HCT116 (cell line): ENCODE results near the gene PDE4B. TPM values are rescaled to one million over a fixed set of nuclear protein-coding genes. Genes with fewer than 3 reads are reported as not detected.

ENCODE experiments used
- ATAC-seq: fragments of 200-7000 bp; cut with Tn5 transposase; 2 replicates; pipeline ENCODE4 v1.9.1; 2020; ENCODE audit warnings: mild to moderate bottlenecking, moderate library complexity
- BruUV-seq: library from RNA; stranded (reverse); fragments of 400-500 nt; replicated peaks from 2 replicates; lab custom pipeline; 2021; lab: Mats Ljungman, UMichigan
- CTCF ChIA-PET: fragments of 300-600 bp; sonication (Branson Sonifier 250); formaldehyde crosslinking; loops from one replicate; lab custom pipeline; 2021; ENCODE audit warnings: antibody characterized with exemption; lab: Charles Lee
- POLR2A ChIA-PET: fragments of 300-600, 350-600 bp; sonication (Branson Sonifier 250); formaldehyde crosslinking; loops from one replicate; lab custom pipeline; 2021; ENCODE audit warnings: antibody characterized with exemption; lab: Charles Lee
- RAD21 ChIA-PET, 2 experiments: fragments of 300-600 bp; sonication (Branson Sonifier 250); formaldehyde crosslinking; loops; one replicate each; lab custom pipeline; 2023; ENCODE audit warnings: low total read pairs in 2 of 2; ENCODE audit not compliant: uncharacterized antibody in 2 of 2, unreplicated experiment in 2 of 2, low non-redundant PET in 1 of 2; lab: Charles Lee
- DNase-seq: peaks from one replicate; pipeline ENCODE4 v3.0.0-alpha.2; 2010; ENCODE audit warnings: low read depth, low spot score
- H2AFZ ChIP-seq: fragments of 200-600 bp; shearing (Covaris generic), sonication (generic); 2 replicates; pipeline ENCODE4 v1.6.1; 2017; ENCODE audit warnings: low read depth, mixed run types, mixed read lengths, antibody characterized with exemption, low read length; ENCODE audit not compliant: poor library complexity, severe bottlenecking
- H3K27ac ChIP-seq: 2 replicates; pipeline ENCODE4 v1.5.1; 2012; ENCODE audit warnings: low read depth, low read length
- H3K27me3 ChIP-seq: fragments of 200-600 bp; sonication (generic); 2 replicates; pipeline ENCODE4 v1.6.1; 2016; ENCODE audit warnings: mixed run types, low read length, mixed read lengths; ENCODE audit not compliant: insufficient read depth
- H3K36me3 ChIP-seq, 2 experiments: fragments of 200-500 bp in 1 of 2; fragments of 200-600 bp in 1 of 2; sonication (Bioruptor generic) in 1 of 2; sonication (generic) in 1 of 2; 2 replicates each; pipeline versions ENCODE4 v1.5.1 to v1.6.1; 2014 to 2016; ENCODE audit warnings: low read length in 2 of 2, inconsistent platforms in 1 of 2, mixed read lengths in 1 of 2, mixed run types in 1 of 2; ENCODE audit not compliant: insufficient read depth in 2 of 2, control insufficient read depth in 1 of 2
- H3K4me1 ChIP-seq, 2 experiments: fragments of 200-600 bp in 1 of 2; sonication (generic) in 1 of 2; 2 replicates each; pipeline versions ENCODE4 v1.5.1 to v1.6.1; 2012 to 2017; ENCODE audit warnings: low read length in 2 of 2, inconsistent platforms in 1 of 2, mild to moderate bottlenecking in 1 of 2, mixed read lengths in 1 of 2, mixed run types in 1 of 2, moderate library complexity in 1 of 2; ENCODE audit not compliant: insufficient read depth in 2 of 2, control insufficient read depth in 1 of 2
- H3K4me2 ChIP-seq: fragments of 200-600 bp; sonication (generic); 2 replicates; pipeline ENCODE4 v1.6.1; 2017; ENCODE audit warnings: mixed run types, low read length, mixed read lengths
- H3K4me3 ChIP-seq, 2 experiments: fragments of 200-600 bp in 1 of 2; sonication (generic) in 1 of 2; replicated peaks in 1 of 2; 2 replicates each; pipeline ENCODE4 v1.5.1; 2011 to 2016; ENCODE audit warnings: low read length in 2 of 2, control low read depth in 1 of 2, low read depth in 1 of 2, mild to moderate bottlenecking in 1 of 2, mixed read lengths in 1 of 2, mixed run types in 1 of 2
- H3K79me2 ChIP-seq: fragments of 200-600 bp; sonication (generic); 2 replicates; pipeline ENCODE4 v1.6.1; 2017; ENCODE audit warnings: mild to moderate bottlenecking, mixed run types, low read length, moderate library complexity, mixed read lengths; ENCODE audit not compliant: insufficient read depth
- H3K9ac ChIP-seq: fragments of 200-600 bp; sonication (generic); 2 replicates; pipeline ENCODE4 v1.6.1; 2016; ENCODE audit warnings: low read length, mixed read lengths
- H3K9me2 ChIP-seq: fragments of 200-600 bp; sonication (generic), shearing (Covaris generic); 2 replicates; pipeline ENCODE4 v1.6.1; 2017; ENCODE audit warnings: mixed run types, mild to moderate bottlenecking, moderate library complexity; ENCODE audit not compliant: insufficient read depth
- H3K9me3 ChIP-seq, 2 experiments: fragments of 200-500 bp in 1 of 2; fragments of 200-600 bp in 1 of 2; sonication (Bioruptor generic) in 1 of 2; sonication (generic) in 1 of 2; 2 replicates each; pipeline ENCODE4 v1.6.1; 2014 to 2017; ENCODE audit warnings: low read length in 2 of 2, mixed read lengths in 2 of 2, inconsistent platforms in 1 of 2, low read depth in 1 of 2, mild to moderate bottlenecking in 1 of 2, mixed run types in 1 of 2, moderate library complexity in 1 of 2; ENCODE audit not compliant: control insufficient read depth in 1 of 2, insufficient read depth in 1 of 2
- H4K20me1 ChIP-seq: fragments of 200-600 bp; sonication (generic), shearing (Covaris generic); 2 replicates; pipeline ENCODE4 v1.6.1; 2017; ENCODE audit warnings: mixed run types, mild to moderate bottlenecking, moderate library complexity; ENCODE audit not compliant: insufficient read depth
- CBX3 ChIP-seq: IDR thresholded peaks from 2 replicates; pipeline ENCODE4 v1.6.1; 2012; ENCODE audit warnings: low read depth
- EGR1 ChIP-seq: IDR thresholded peaks from 2 replicates; pipeline ENCODE4 v1.6.1; 2012; ENCODE audit warnings: low read depth
- EZH2 ChIP-seq: fragments of 200-600 bp; sonication (generic); IDR thresholded peaks from 2 replicates; pipeline ENCODE4 v1.6.1; 2017; ENCODE audit warnings: antibody characterized with exemption, mixed run types
- POLR2A ChIP-seq: IDR thresholded peaks from 2 replicates; pipeline ENCODE4 v1.7.0; 2011; ENCODE audit warnings: borderline replicate concordance; ENCODE audit not compliant: insufficient read depth, insufficient read length; ENCODE audit errors: extremely low read depth
- POLR2AphosphoS5 ChIP-seq: IDR thresholded peaks from 2 replicates; pipeline ENCODE4 v1.6.1; 2011; ENCODE audit warnings: mild to moderate bottlenecking, low read depth, low read length, moderate library complexity
- SRF ChIP-seq: IDR thresholded peaks from 2 replicates; pipeline ENCODE4 v1.6.1; 2012; ENCODE audit warnings: low read depth
- ZNF274 ChIP-seq: fragments of 200-500 bp; sonication (Bioruptor generic); IDR thresholded peaks from 2 replicates; pipeline ENCODE4 v1.6.1; 2014; ENCODE audit warnings: mild to moderate bottlenecking, low read depth, low read length, inconsistent platforms
- intact Hi-C: fragments of 100-400 bp; cut with micrococcal nuclease; formaldehyde crosslinking; loops from 2 replicates; pipeline ENCODE4 v1.10.0; 2022
- total RNA-seq: library from RNA; stranded (reverse); gene quantifications from one replicate; pipeline ENCODE4 v1.2.1, GENCODE V29; 2021; ENCODE audit not compliant: unreplicated experiment
- TF ChIP-seq, protein P1 (sequence below): IDR thresholded peaks from 2 replicates; pipeline ENCODE4 v1.6.1; 2012; ENCODE audit warnings: low read depth
- TF ChIP-seq, protein P2 (sequence below): IDR thresholded peaks from 2 replicates; pipeline ENCODE4 v1.6.1; 2012

PDE4B gene
- total RNA-seq, 1 experiment from 2014 or later: 76.9 TPM

DNA sequence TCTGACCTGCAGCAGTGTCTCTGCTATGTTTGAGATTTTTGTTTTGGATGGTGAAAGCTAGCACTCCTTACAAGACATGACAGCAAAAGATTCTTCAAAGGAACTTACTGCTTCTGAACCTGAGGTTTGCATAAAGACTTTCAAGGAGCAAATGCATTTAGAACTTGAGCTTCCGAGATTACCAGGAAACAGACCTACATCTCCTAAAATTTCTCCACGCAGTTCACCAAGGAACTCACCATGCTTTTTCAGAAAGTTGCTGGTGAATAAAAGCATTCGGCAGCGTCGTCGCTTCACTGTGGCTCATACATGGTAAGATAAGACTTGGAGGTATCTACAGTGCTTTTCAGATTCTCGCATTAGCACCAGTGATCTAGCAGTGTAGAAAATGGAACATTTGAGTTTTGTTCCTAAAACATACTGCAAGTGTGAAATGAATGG is 200.2 kb downstream of the PDE4B start:
- Histone ChIP-seq H4K20me1 (no peaks in the 10 kb centered on the region), H3K4me3 (no peak overlapping the region), H3K36me3 (no peaks in the 10 kb centered on the region), H3K79me2 (no peaks in the 10 kb centered on the region), H3K9me3 (no peaks in the 10 kb centered on the region), H3K4me1 (no peaks in the 10 kb centered on the region), H3K9ac (no peak overlapping the region), H3K27me3 (no peaks in the 10 kb centered on the region), H2AFZ (no peak overlapping the region), H3K4me2 (no peak overlapping the region), H3K27ac (no peak overlapping the region), H3K9me2 (no peaks in the 10 kb centered on the region)
- POLR2A ChIA-PET: no interaction called here
- DNase-seq (no peak), ATAC-seq (no peak)
- BruUV-seq: no TSS peak
- intact Hi-C loops: no loop called here
- CTCF ChIA-PET: no interaction called here
- TF ChIP-seq ZNF274: no peak
- TF ChIP-seq, protein P1, sequence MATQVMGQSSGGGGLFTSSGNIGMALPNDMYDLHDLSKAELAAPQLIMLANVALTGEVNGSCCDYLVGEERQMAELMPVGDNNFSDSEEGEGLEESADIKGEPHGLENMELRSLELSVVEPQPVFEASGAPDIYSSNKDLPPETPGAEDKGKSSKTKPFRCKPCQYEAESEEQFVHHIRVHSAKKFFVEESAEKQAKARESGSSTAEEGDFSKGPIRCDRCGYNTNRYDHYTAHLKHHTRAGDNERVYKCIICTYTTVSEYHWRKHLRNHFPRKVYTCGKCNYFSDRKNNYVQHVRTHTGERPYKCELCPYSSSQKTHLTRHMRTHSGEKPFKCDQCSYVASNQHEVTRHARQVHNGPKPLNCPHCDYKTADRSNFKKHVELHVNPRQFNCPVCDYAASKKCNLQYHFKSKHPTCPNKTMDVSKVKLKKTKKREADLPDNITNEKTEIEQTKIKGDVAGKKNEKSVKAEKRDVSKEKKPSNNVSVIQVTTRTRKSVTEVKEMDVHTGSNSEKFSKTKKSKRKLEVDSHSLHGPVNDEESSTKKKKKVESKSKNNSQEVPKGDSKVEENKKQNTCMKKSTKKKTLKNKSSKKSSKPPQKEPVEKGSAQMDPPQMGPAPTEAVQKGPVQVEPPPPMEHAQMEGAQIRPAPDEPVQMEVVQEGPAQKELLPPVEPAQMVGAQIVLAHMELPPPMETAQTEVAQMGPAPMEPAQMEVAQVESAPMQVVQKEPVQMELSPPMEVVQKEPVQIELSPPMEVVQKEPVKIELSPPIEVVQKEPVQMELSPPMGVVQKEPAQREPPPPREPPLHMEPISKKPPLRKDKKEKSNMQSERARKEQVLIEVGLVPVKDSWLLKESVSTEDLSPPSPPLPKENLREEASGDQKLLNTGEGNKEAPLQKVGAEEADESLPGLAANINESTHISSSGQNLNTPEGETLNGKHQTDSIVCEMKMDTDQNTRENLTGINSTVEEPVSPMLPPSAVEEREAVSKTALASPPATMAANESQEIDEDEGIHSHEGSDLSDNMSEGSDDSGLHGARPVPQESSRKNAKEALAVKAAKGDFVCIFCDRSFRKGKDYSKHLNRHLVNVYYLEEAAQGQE: no peak
- no peak for TF ChIP-seq CBX3
- no peak for TF ChIP-seq POLR2AphosphoS5
- no peak for TF ChIP-seq EZH2
- TF ChIP-seq SRF: no peak
- TF ChIP-seq, protein P2, sequence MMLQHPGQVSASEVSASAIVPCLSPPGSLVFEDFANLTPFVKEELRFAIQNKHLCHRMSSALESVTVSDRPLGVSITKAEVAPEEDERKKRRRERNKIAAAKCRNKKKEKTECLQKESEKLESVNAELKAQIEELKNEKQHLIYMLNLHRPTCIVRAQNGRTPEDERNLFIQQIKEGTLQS: no peak
- TF ChIP-seq POLR2A: no peak
- TF ChIP-seq EGR1: no peak
- RAD21 ChIA-PET: no interaction called here
